Testis (tissue), 2 donors: Measurements from ENCODE around the gene FBXW10.
"Not testable (repeated sequence)": the region's sequence is repeated elsewhere in the genome, so short reads cannot be mapped to it uniquely, and the experiment has no call there.

Experiments
- CTCF ChIP-seq, 3 experiments: fragments of 450-650 bp in 2 of 3; fragments of 200-600 bp in 1 of 3; sonication (generic) in 1 of 3; IDR thresholded peaks; one replicate each; pipeline ENCODE4 v1.5.1; 2016 to 2019; ENCODE audit warnings: antibody characterized with exemption in 3 of 3, mild to moderate bottlenecking in 2 of 3, moderate library complexity in 1 of 3
- POLR2A ChIP-seq: fragments of 450-650 bp; IDR thresholded peaks from one replicate; pipeline ENCODE4 v1.6.1; 2017; ENCODE audit warnings: antibody characterized with exemption, mild to moderate bottlenecking, moderate library complexity

GRCh38 chr17:18755969-18756368 is 12.1 kb downstream of the FBXW10 start:
- TF ChIP-seq CTCF (IDR thresholded peaks at IDR 0.05); POLR2A: not testable (repeated sequence)
